Measurements from ENCODE around the gene PLCB2. TPM values are rescaled to one million over a fixed set of nuclear protein-coding genes. Genes with fewer than 3 reads are reported as not detected.

The PLCB2 gene
- total RNA-seq, 1 experiment from 2014 or later = 1.7 TPM

DNA sequence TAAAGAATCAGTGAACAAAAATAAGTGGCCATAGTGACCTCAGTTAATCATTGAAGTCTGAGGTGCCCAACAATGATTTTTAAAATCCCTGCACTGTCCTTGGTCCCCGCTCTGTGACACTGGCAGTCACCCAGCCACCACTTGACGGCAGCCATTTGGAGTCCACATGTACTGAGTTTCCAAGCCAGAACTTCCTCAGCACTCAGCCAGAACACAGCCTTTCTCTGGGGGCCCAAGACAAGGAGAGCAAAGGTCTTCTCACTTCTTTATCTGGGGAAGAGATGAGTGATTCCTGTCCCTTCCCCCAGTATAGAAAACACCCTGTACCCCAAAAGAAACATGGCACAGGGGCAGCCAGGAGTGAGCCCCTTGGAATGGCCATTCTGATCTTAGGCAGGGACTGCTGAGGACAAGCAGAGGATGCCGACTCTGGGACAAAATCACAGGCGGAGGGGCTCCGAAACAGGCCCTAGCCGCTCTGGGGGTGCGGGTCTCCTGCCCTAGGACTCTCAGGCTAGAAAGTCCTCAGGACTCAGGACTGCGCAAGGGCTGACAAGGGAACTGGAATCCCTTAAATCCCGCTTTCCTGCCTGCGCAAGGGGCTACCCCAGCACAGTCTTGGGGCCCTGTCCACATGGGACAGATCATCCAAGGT is 56.1 kb downstream of the PLCB2 start:
- Histone ChIP-seq H3K36me3 (ENCODE audit: control insufficient read depth, insufficient read depth, low read length) (no peaks in the 10 kb centered on the region; the same call in 1 of the 2 replicates), H3K9me3 (ENCODE audit: control insufficient read depth, insufficient read depth, low read depth, low read length) (no peaks in the 10 kb centered on the region), H3K27ac (ENCODE audit: low read length) (no peak overlapping the region), H3K4me3 (ENCODE audit: low read depth in 2 of 2, low read length in 2 of 2) (no peak overlapping the region), H3K27me3 (ENCODE audit: control insufficient read depth, insufficient read depth, low read length) (no peaks in the 10 kb centered on the region; the same call in 1 of the 2 replicates), H3K4me1 (ENCODE audit: control insufficient read depth, insufficient read depth, low read length) (peaks cover 20% of the 10 kb centered on the region)
- in situ Hi-C loops (cut with HindIII; ENCODE audit: low pct_unique_long_range_greater_than_20kb, low sequenced_read_pairs) = no loop called here
- no peak for DNase-seq (ENCODE audit: low read depth, low spot score)
- TF ChIP-seq TCF7L2 (IDR thresholded peaks at IDR 0.05; ENCODE audit: low read depth, low read length) (no peak), POLR2AphosphoS5 (IDR thresholded peaks at IDR 0.05; ENCODE audit: low read depth, low read length) (no peak), SIN3A (IDR thresholded peaks at IDR 0.05; ENCODE audit: borderline replicate concordance, insufficient read depth, low read depth, low read length) (no peak)
- TF ChIP-seq, protein P1, sequence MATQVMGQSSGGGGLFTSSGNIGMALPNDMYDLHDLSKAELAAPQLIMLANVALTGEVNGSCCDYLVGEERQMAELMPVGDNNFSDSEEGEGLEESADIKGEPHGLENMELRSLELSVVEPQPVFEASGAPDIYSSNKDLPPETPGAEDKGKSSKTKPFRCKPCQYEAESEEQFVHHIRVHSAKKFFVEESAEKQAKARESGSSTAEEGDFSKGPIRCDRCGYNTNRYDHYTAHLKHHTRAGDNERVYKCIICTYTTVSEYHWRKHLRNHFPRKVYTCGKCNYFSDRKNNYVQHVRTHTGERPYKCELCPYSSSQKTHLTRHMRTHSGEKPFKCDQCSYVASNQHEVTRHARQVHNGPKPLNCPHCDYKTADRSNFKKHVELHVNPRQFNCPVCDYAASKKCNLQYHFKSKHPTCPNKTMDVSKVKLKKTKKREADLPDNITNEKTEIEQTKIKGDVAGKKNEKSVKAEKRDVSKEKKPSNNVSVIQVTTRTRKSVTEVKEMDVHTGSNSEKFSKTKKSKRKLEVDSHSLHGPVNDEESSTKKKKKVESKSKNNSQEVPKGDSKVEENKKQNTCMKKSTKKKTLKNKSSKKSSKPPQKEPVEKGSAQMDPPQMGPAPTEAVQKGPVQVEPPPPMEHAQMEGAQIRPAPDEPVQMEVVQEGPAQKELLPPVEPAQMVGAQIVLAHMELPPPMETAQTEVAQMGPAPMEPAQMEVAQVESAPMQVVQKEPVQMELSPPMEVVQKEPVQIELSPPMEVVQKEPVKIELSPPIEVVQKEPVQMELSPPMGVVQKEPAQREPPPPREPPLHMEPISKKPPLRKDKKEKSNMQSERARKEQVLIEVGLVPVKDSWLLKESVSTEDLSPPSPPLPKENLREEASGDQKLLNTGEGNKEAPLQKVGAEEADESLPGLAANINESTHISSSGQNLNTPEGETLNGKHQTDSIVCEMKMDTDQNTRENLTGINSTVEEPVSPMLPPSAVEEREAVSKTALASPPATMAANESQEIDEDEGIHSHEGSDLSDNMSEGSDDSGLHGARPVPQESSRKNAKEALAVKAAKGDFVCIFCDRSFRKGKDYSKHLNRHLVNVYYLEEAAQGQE (IDR thresholded peaks at IDR 0.05; ENCODE audit: insufficient read depth in 1 of 2, low read depth in 2 of 2, low read length in 1 of 2) = no peak
- TF ChIP-seq, protein P2, sequence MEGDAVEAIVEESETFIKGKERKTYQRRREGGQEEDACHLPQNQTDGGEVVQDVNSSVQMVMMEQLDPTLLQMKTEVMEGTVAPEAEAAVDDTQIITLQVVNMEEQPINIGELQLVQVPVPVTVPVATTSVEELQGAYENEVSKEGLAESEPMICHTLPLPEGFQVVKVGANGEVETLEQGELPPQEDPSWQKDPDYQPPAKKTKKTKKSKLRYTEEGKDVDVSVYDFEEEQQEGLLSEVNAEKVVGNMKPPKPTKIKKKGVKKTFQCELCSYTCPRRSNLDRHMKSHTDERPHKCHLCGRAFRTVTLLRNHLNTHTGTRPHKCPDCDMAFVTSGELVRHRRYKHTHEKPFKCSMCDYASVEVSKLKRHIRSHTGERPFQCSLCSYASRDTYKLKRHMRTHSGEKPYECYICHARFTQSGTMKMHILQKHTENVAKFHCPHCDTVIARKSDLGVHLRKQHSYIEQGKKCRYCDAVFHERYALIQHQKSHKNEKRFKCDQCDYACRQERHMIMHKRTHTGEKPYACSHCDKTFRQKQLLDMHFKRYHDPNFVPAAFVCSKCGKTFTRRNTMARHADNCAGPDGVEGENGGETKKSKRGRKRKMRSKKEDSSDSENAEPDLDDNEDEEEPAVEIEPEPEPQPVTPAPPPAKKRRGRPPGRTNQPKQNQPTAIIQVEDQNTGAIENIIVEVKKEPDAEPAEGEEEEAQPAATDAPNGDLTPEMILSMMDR (IDR thresholded peaks at IDR 0.05) = no peak
- intact Hi-C loops (cut with micrococcal nuclease; ENCODE audit: unreplicated experiment) = no loop called here
- no TSS peak for BruUV-seq (replicated peaks)
- ATAC-seq = no peak
- POLR2A ChIA-PET = interaction anchor here (1.0 kb wide), 1 partner anchor 63 kb away, joined by 4 read pairs; no protein-coding TSS in a partner anchor
- CTCF ChIA-PET = no interaction called here

DNA sequence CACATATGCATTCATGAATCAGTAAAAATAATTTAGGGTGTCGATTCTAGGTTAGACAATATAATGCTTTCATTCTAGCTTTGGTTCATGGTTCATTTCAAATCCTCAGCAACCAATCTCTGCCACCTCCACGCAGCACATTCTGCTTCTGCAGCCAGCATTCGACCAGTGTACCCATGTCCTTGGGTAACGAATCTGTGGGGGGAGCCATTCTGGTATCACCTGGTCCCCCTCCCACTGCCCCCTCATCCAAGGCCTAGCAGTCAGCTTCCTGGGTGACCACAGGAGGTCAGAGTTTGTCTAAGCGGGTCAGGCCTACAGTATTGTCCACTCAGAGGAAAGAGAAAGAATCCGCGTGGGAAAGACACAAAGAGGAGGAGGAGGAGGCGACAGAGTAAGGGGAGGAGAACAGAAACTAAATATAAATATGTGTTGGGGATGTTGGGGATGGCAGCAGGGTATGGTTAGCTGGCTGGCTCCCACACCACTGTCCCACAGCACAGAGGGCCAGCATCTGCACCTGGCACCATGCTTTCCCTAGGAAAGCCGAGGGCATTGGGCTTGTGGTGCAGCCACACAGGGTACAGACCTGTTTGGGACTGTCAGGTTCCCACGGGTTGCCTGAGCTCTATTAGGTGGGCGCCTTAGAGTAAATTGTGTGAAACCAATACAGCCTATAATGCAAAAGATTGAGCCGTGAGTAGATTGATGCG is 56.8 kb downstream of the PLCB2 start:
- H3K36me3 ChIP-seq (ENCODE audit: control insufficient read depth, insufficient read depth, low read length) = no peaks in the 10 kb centered on the region; the same call in 1 of the 2 replicates
- no peaks in the 10 kb centered on the region for H3K9me3 ChIP-seq (ENCODE audit: control insufficient read depth, insufficient read depth, low read depth, low read length)
- ChIA-PET CTCF (interaction anchor here (0.9 kb wide), 1 partner anchor 205 kb away, joined by 4 read pairs; no protein-coding TSS in a partner anchor), POLR2A (interaction anchor here (1.0 kb wide), 1 partner anchor 64 kb away, joined by 4 read pairs; no protein-coding TSS in a partner anchor)
- in situ Hi-C loops (cut with HindIII; ENCODE audit: low pct_unique_long_range_greater_than_20kb, low sequenced_read_pairs) = no loop called here
- no peak overlapping the region for H3K4me3 ChIP-seq (ENCODE audit: low read depth in 2 of 2, low read length in 2 of 2)
- TF ChIP-seq SIN3A (IDR thresholded peaks at IDR 0.05; ENCODE audit: borderline replicate concordance, insufficient read depth, low read depth, low read length) (no peak), TCF7L2 (IDR thresholded peaks at IDR 0.05; ENCODE audit: low read depth, low read length) (no peak), POLR2AphosphoS5 (IDR thresholded peaks at IDR 0.05; ENCODE audit: low read depth, low read length) (no peak)
- TF ChIP-seq, protein P2 (IDR thresholded peaks at IDR 0.05) = no peak
- TF ChIP-seq, protein P1 (IDR thresholded peaks at IDR 0.05; ENCODE audit: insufficient read depth in 1 of 2, low read depth in 2 of 2, low read length in 1 of 2) = no peak
- ATAC-seq = no peak
- H3K27ac ChIP-seq (ENCODE audit: low read length) = no peak overlapping the region
- H3K27me3 ChIP-seq (ENCODE audit: control insufficient read depth, insufficient read depth, low read length) = no peaks in the 10 kb centered on the region; the same call in 1 of the 2 replicates
- no peak for DNase-seq (ENCODE audit: low read depth, low spot score)
- intact Hi-C loops (cut with micrococcal nuclease; ENCODE audit: unreplicated experiment) = no loop called here
- no TSS peak for BruUV-seq (replicated peaks)
- H3K4me1 ChIP-seq (ENCODE audit: control insufficient read depth, insufficient read depth, low read length) = peaks cover 16% of the 10 kb centered on the region

Measured in Panc1 (cell line).